ENCODE data around the gene THSD8.

THSD8 gene

GRCh38 chr19:12833738-12834565, 32.1 kb downstream of the THSD8 start:
- Histone ChIP-seq H2BK5ac (ENCODE audit: low read depth, low read length, poor library complexity) (no peak overlapping the region), H2AFZ (ENCODE audit: insufficient read depth, low read length, poor library complexity) (peak overlapping the region; percentile 6), H3K27me3 (ENCODE audit: insufficient read depth, low read length) (peaks cover 24% of the 10 kb centered on the region), H4K12ac (ENCODE audit: low read depth, low read length) (no peak overlapping the region), H2BK12ac (ENCODE audit: low read length) (no peak overlapping the region), H2BK120ac (ENCODE audit: insufficient read depth, low read length, poor library complexity) (no peak overlapping the region), H3K4me1 (ENCODE audit: control insufficient read depth in 1 of 2, insufficient read depth in 2 of 2, low read length in 2 of 2) (peaks cover 4 to 14% of the 10 kb centered on the region in 2 experiments), H3K27ac (ENCODE audit: low read depth, low read length) (no peak overlapping the region), H3K4me2 (ENCODE audit: low read length) (peak overlapping the region; percentile 83), H3K18ac (ENCODE audit: low read length) (no peak overlapping the region), H4K8ac (ENCODE audit: low read depth, low read length) (no peak overlapping the region), H4K91ac (ENCODE audit: low read depth, low read length) (no peak overlapping the region), H3K4me3 (ENCODE audit: low read depth, low read length) (peak overlapping the region; percentile 69), H3K23ac (ENCODE audit: low read length) (no peak overlapping the region), H3K4ac (ENCODE audit: low read depth, low read length) (no peak overlapping the region), H2AK5ac (ENCODE audit: low read length) (no peak overlapping the region), H3K79me2 (ENCODE audit: control insufficient read depth, insufficient read depth, low read length, poor library complexity) (no peaks in the 10 kb centered on the region), H3K9me3 (ENCODE audit: insufficient read depth, low read depth, low read length) (peaks cover 6% of the 10 kb centered on the region), H3K36me3 (ENCODE audit: control insufficient read depth in 1 of 2, insufficient read depth in 2 of 2, low read length in 2 of 2) (no peaks in the 10 kb centered on the region), H3K14ac (ENCODE audit: low read length) (no peak overlapping the region), H3K9ac (ENCODE audit: low read length) (no peak overlapping the region), H3K79me1 (ENCODE audit: low read length) (no peaks in the 10 kb centered on the region)
- WGBS (ENCODE audit: extremely low coverage, insufficient coverage, insufficient read length), result no CpG with 5 or more reads among the region's 87 CpGs
- DNase-seq, result no peak

GRCh38 chr19:12834566-12834943, 32.7 kb downstream of the THSD8 start, which contains the start of gene RTBDN:
RTBDN (minus strand) TSS chr19:12834579; CDS start chr19:12829979, 4,600 bp downstream.
- Histone ChIP-seq H3K4ac (ENCODE audit: low read depth, low read length) (no peak within 1 kb of the TSS), H3K4me1 (ENCODE audit: control insufficient read depth in 1 of 2, insufficient read depth in 2 of 2, low read length in 2 of 2) (peaks cover 4 to 14% of the 10 kb centered on the region in 2 experiments), H3K18ac (ENCODE audit: low read length) (no peak within 1 kb of the TSS), H3K36me3 (ENCODE audit: control insufficient read depth in 1 of 2, insufficient read depth in 2 of 2, low read length in 2 of 2) (no peaks in the 10 kb centered on the region), H3K9ac (ENCODE audit: low read length) (no peak within 1 kb of the TSS), H3K27ac (ENCODE audit: low read depth, low read length) (no peak within 1 kb of the TSS), H3K27me3 (ENCODE audit: insufficient read depth, low read length) (peaks cover 30% of the 10 kb centered on the region), H2AK5ac (ENCODE audit: low read length) (no peak within 1 kb of the TSS), H3K4me2 (ENCODE audit: low read length) (peak within 1 kb of the TSS; percentile 83), H2AFZ (ENCODE audit: insufficient read depth, low read length, poor library complexity) (peak within 1 kb of the TSS; percentile 6), H3K23ac (ENCODE audit: low read length) (no peak within 1 kb of the TSS), H4K91ac (ENCODE audit: low read depth, low read length) (no peak within 1 kb of the TSS), H2BK5ac (ENCODE audit: low read depth, low read length, poor library complexity) (no peak within 1 kb of the TSS), H2BK12ac (ENCODE audit: low read length) (no peak within 1 kb of the TSS), H4K12ac (ENCODE audit: low read depth, low read length) (no peak within 1 kb of the TSS), H3K14ac (ENCODE audit: low read length) (no peak within 1 kb of the TSS), H2BK120ac (ENCODE audit: insufficient read depth, low read length, poor library complexity) (no peak within 1 kb of the TSS), H3K4me3 (ENCODE audit: low read depth, low read length) (peak within 1 kb of the TSS; percentile 69), H4K8ac (ENCODE audit: low read depth, low read length) (no peak within 1 kb of the TSS), H3K79me2 (ENCODE audit: control insufficient read depth, insufficient read depth, low read length, poor library complexity) (no peaks in the 10 kb centered on the region), H3K9me3 (ENCODE audit: insufficient read depth, low read depth, low read length) (peaks cover 6% of the 10 kb centered on the region), H3K79me1 (ENCODE audit: low read length) (no peaks in the 10 kb centered on the region)
- no peak for DNase-seq
- no CpG with 5 or more reads among the region's 20 CpGs for WGBS (ENCODE audit: extremely low coverage, insufficient coverage, insufficient read length)

GRCh38 chr19:12834976-12835757, 33.3 kb downstream of the THSD8 start:
- Histone ChIP-seq H3K4me1 (ENCODE audit: control insufficient read depth in 1 of 2, insufficient read depth in 2 of 2, low read length in 2 of 2) (peaks cover 4 to 14% of the 10 kb centered on the region in 2 experiments), H4K91ac (ENCODE audit: low read depth, low read length) (no peak overlapping the region), H3K9me3 (ENCODE audit: insufficient read depth, low read depth, low read length) (peaks cover 6% of the 10 kb centered on the region), H3K23ac (ENCODE audit: low read length) (no peak overlapping the region), H3K27ac (ENCODE audit: low read depth, low read length) (no peak overlapping the region), H3K79me1 (ENCODE audit: low read length) (no peaks in the 10 kb centered on the region), H3K79me2 (ENCODE audit: control insufficient read depth, insufficient read depth, low read length, poor library complexity) (no peaks in the 10 kb centered on the region), H4K8ac (ENCODE audit: low read depth, low read length) (no peak overlapping the region), H3K4ac (ENCODE audit: low read depth, low read length) (no peak overlapping the region), H2BK5ac (ENCODE audit: low read depth, low read length, poor library complexity) (no peak overlapping the region), H3K4me2 (ENCODE audit: low read length) (no peak overlapping the region), H3K4me3 (ENCODE audit: low read depth, low read length) (no peak overlapping the region), H2BK12ac (ENCODE audit: low read length) (no peak overlapping the region), H2AFZ (ENCODE audit: insufficient read depth, low read length, poor library complexity) (no peak overlapping the region), H3K9ac (ENCODE audit: low read length) (no peak overlapping the region), H3K27me3 (ENCODE audit: insufficient read depth, low read length) (peaks cover 30% of the 10 kb centered on the region), H3K36me3 (ENCODE audit: control insufficient read depth in 1 of 2, insufficient read depth in 2 of 2, low read length in 2 of 2) (no peaks in the 10 kb centered on the region), H2AK5ac (ENCODE audit: low read length) (no peak overlapping the region), H3K18ac (ENCODE audit: low read length) (no peak overlapping the region), H4K12ac (ENCODE audit: low read depth, low read length) (no peak overlapping the region), H3K14ac (ENCODE audit: low read length) (no peak overlapping the region), H2BK120ac (ENCODE audit: insufficient read depth, low read length, poor library complexity) (no peak overlapping the region)
- WGBS (ENCODE audit: extremely low coverage, insufficient coverage, insufficient read length), result no CpG with 5 or more reads among the region's 39 CpGs
- DNase-seq, result no peak

GRCh38 chr19:12836529-12836863, 34.6 kb downstream of the THSD8 start:
- H3K4me3 ChIP-seq (ENCODE audit: low read depth, low read length), result no peak overlapping the region
- H3K4me2 ChIP-seq (ENCODE audit: low read length), result no peak overlapping the region
- H2AK5ac ChIP-seq (ENCODE audit: low read length), result no peak overlapping the region
- H2BK12ac ChIP-seq (ENCODE audit: low read length), result no peak overlapping the region
- no peaks in the 10 kb centered on the region for H3K36me3 ChIP-seq (ENCODE audit: control insufficient read depth in 1 of 2, insufficient read depth in 2 of 2, low read length in 2 of 2)
- peaks cover 7 to 21% of the 10 kb centered on the region in 2 experiments for H3K4me1 ChIP-seq (ENCODE audit: control insufficient read depth in 1 of 2, insufficient read depth in 2 of 2, low read length in 2 of 2)
- no peak overlapping the region for H2BK5ac ChIP-seq (ENCODE audit: low read depth, low read length, poor library complexity)
- H3K4ac ChIP-seq (ENCODE audit: low read depth, low read length), result no peak overlapping the region
- H2AFZ ChIP-seq (ENCODE audit: insufficient read depth, low read length, poor library complexity), result no peak overlapping the region
- no CpG with 5 or more reads among the region's 6 CpGs for WGBS (ENCODE audit: extremely low coverage, insufficient coverage, insufficient read length)
- H3K79me2 ChIP-seq (ENCODE audit: control insufficient read depth, insufficient read depth, low read length, poor library complexity), result no peaks in the 10 kb centered on the region
- no peak overlapping the region for H3K27ac ChIP-seq (ENCODE audit: low read depth, low read length)
- H2BK120ac ChIP-seq (ENCODE audit: insufficient read depth, low read length, poor library complexity), result no peak overlapping the region
- no peak overlapping the region for H4K12ac ChIP-seq (ENCODE audit: low read depth, low read length)
- H4K8ac ChIP-seq (ENCODE audit: low read depth, low read length), result no peak overlapping the region
- no peak for DNase-seq
- H3K9ac ChIP-seq (ENCODE audit: low read length), result no peak overlapping the region
- no peak overlapping the region for H3K18ac ChIP-seq (ENCODE audit: low read length)
- no peak overlapping the region for H4K91ac ChIP-seq (ENCODE audit: low read depth, low read length)
- peaks cover 10% of the 10 kb centered on the region for H3K9me3 ChIP-seq (ENCODE audit: insufficient read depth, low read depth, low read length)
- H3K27me3 ChIP-seq (ENCODE audit: insufficient read depth, low read length), result peaks cover 30% of the 10 kb centered on the region
- H3K23ac ChIP-seq (ENCODE audit: low read length), result no peak overlapping the region
- no peak overlapping the region for H3K14ac ChIP-seq (ENCODE audit: low read length)
- H3K79me1 ChIP-seq (ENCODE audit: low read length), result no peaks in the 10 kb centered on the region
